RWPE2 (cell line): ENCODE results near the gene MRPS31.
"Not testable (repeated sequence)": the region's sequence is repeated elsewhere in the genome, so short reads cannot be mapped to it uniquely, and the experiment has no call there.

ENCODE experiments used
- ATAC-seq: fragments of 200-7000 bp; cut with Tn5 transposase; 3 replicates; pipeline ENCODE4 v1.9.1; 2021; ENCODE audit warnings: low read depth
- DNase-seq: peaks from one replicate; pipeline ENCODE4 v3.0.0-alpha.2; 2020; ENCODE audit warnings: low spot score
- H3K27ac ChIP-seq: fragments of 450-650 bp; 2 replicates; pipeline ENCODE4 v1.5.1; 2017; ENCODE audit warnings: mild to moderate bottlenecking; ENCODE audit not compliant: poor library complexity, severe bottlenecking
- H3K27me3 ChIP-seq: fragments of 250-450 bp; sonication (Bioruptor Pico); 2 replicates; pipeline ENCODE4 v1.5.1; 2021; ENCODE audit warnings: mild to moderate bottlenecking, moderate library complexity; ENCODE audit not compliant: insufficient read depth, poor library complexity, severe bottlenecking
- H3K36me3 ChIP-seq: fragments of 250-450 bp; sonication (Bioruptor Pico); 2 replicates; pipeline ENCODE4 v1.5.1; 2020; ENCODE audit warnings: low read depth, mild to moderate bottlenecking, moderate library complexity
- H3K4me1 ChIP-seq: fragments of 250-450 bp; sonication (Bioruptor Pico); 2 replicates; pipeline ENCODE4 v1.5.1; 2021; ENCODE audit warnings: mild to moderate bottlenecking, moderate library complexity; ENCODE audit not compliant: insufficient read depth, poor library complexity, severe bottlenecking
- H3K4me3 ChIP-seq: fragments of 250-450 bp; sonication (Bioruptor Pico); 2 replicates; pipeline ENCODE4 v1.5.1; 2021; ENCODE audit warnings: mild to moderate bottlenecking, moderate library complexity; ENCODE audit not compliant: severe bottlenecking
- H3K9me3 ChIP-seq: fragments of 250-450 bp; sonication (Bioruptor Pico); 2 replicates; pipeline ENCODE4 v1.5.1; 2021; ENCODE audit warnings: mild to moderate bottlenecking, moderate library complexity; ENCODE audit not compliant: severe bottlenecking
- TF ChIP-seq, protein P1 (sequence below): fragments of 450-650 bp; IDR thresholded peaks from one replicate; pipeline ENCODE4 v1.5.1; 2017; ENCODE audit warnings: mild to moderate bottlenecking, moderate library complexity; ENCODE audit not compliant: poor library complexity, severe bottlenecking

Gene MRPS31

DNA sequence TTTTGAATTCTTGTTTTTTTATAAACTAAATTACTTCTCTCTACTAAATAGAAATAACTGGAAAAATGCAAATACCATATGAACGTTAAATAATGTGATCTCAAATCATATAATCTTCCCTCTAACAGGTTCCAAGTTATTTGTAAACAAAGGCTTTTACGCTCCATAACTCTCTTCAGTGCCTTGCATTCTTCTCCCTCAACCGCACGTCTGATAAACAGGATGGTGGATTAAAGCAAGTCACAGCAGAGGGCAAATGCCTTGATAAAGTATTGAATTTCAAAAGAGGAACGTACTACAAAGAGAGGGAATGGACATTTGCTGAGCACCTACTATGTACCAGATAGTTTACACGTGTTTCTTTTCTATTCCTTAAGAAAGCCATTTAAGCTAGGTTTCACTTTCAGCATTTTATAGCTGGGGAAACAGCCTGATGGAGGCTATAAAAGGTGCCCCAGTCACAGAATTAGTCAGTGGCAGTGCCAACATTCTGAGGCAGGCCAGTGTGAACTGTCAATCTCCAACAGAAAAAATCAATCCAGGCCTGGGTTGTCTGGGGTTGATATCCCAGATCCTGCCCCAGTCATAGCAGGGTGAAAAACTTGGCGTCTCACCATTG, 15.8 kb downstream of the MRPS31 start:
- H3K4me3 ChIP-seq = no peak overlapping the region
- DNase-seq (no peak), ATAC-seq (no peak)
- peaks cover 42% of the 10 kb centered on the region for H3K36me3 ChIP-seq
- H3K9me3 ChIP-seq = no peaks in the 10 kb centered on the region
- H3K27me3 ChIP-seq = no peaks in the 10 kb centered on the region
- H3K4me1 ChIP-seq = no peaks in the 10 kb centered on the region
- TF ChIP-seq, protein P1, sequence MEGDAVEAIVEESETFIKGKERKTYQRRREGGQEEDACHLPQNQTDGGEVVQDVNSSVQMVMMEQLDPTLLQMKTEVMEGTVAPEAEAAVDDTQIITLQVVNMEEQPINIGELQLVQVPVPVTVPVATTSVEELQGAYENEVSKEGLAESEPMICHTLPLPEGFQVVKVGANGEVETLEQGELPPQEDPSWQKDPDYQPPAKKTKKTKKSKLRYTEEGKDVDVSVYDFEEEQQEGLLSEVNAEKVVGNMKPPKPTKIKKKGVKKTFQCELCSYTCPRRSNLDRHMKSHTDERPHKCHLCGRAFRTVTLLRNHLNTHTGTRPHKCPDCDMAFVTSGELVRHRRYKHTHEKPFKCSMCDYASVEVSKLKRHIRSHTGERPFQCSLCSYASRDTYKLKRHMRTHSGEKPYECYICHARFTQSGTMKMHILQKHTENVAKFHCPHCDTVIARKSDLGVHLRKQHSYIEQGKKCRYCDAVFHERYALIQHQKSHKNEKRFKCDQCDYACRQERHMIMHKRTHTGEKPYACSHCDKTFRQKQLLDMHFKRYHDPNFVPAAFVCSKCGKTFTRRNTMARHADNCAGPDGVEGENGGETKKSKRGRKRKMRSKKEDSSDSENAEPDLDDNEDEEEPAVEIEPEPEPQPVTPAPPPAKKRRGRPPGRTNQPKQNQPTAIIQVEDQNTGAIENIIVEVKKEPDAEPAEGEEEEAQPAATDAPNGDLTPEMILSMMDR = no peak
- no peak overlapping the region for H3K27ac ChIP-seq

DNA sequence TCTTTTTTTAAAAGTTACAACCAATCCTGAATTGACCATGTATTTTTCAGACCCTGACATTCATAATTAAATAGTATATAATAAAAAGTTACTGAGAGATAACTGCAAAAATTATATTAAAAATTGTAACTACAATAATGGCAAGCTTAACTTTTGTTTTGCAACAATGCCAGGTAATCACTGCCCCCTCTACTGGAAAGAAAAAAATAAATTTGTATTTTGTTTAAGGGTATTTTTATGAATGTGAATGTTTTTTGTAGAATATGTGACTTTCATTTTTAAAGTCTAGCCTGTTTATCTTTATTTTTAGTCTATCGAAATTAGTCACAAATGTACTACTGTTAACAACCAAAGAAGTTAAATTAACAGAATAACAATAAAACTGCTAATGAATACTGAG, 21.7 kb downstream of the MRPS31 start:
- TF ChIP-seq, protein P1 = peak; percentile 42
- H3K4me3 ChIP-seq = no peak overlapping the region
- H3K27me3 ChIP-seq = no peaks in the 10 kb centered on the region
- no peaks in the 10 kb centered on the region for H3K4me1 ChIP-seq
- H3K36me3 ChIP-seq = peaks cover 52% of the 10 kb centered on the region
- DNase-seq (no peak), ATAC-seq (no peak)
- H3K27ac ChIP-seq = no peak overlapping the region
- no peaks in the 10 kb centered on the region for H3K9me3 ChIP-seq

DNA sequence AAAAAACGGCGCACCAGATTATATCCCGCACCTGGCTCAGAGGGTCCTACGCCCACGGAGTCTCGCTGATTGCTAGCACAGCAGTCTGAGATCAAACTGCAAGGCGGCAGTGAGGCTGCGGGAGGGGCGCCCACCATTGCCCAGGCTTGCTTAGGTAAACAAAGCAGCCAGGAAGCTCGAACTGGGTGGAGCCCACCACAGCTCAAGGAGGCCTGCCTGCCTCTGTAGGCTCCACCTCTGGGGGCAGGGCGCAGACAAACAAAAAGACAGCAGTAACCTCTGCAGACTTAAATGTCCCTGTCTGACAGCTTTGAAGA, 35.8 kb downstream of the MRPS31 start:
- peak overlapping the region; percentile 25 for H3K4me3 ChIP-seq

DNA sequence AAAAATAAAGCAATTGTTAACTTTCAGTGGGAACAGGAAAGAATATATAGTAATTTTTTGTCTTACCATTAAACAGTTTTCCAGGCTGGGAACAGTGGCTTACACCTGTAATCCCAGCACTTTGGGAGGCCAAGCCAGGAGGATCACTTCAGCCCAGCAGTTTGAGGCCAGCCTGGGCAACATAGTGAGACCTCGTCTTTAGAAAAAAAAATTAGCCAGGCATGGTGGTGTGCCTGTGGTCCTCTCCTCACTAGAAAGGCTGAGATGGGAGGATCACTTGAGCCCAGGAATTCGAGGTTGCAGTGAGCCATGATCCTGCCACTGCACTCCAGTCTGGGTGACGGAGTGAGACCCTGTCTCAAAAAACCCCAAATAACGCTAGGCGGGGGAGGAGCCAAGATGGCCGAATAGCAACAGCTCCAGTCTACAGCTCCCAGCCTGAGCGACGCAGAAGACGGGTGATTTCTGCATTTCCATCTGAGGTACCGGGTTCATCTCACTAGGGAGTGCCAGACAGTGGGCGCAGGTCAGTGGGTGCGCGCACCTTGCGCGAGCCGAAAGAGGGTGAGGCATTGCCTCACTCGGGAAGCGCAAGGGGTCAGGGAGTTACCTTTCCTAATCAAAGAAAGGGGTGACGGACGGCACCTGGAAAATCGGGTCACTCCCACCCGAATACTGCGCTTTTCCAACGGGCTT, 36.3 kb downstream of the MRPS31 start:
- not testable (repeated sequence) for H3K36me3 ChIP-seq, H3K9me3 ChIP-seq, H3K27me3 ChIP-seq, H3K4me1 ChIP-seq, DNase-seq
- Histone ChIP-seq H3K4me3 (peak overlapping the region; percentile 25), H3K27ac (peak overlapping the region; percentile 72)
- ATAC-seq = peak; percentile 25; the same call in 1 of the 3 replicates

More for the DNA sequence above, 35.8 kb downstream of the MRPS31 start:
- not testable (repeated sequence) for H3K27me3 ChIP-seq, ATAC-seq, H3K36me3 ChIP-seq, H3K9me3 ChIP-seq, H3K4me1 ChIP-seq, DNase-seq
- H3K27ac ChIP-seq = peak overlapping the region; percentile 72

DNA sequence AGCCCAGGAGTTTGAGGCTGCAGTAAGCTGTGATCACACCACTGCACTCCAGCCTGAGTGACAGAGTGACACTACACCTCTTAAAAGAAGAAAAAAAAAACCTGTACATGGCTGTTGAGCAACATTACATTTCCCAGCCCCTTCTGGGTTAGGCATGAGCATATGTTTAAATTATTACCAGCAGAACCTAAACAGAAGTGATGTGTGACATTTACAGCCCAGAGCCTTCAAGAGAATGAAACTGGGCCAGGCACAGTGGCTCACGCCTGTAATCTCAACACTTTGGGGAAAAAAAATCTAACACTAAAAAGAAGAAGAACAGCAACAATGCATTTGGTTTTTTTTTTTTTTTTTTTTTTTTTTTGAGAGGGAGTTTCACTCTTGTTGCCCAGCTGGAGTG, 38.3 kb downstream of the MRPS31 start:
- Histone ChIP-seq H3K27ac (no peak overlapping the region), H3K4me1 (no peaks in the 10 kb centered on the region), H3K36me3 (peaks cover 10% of the 10 kb centered on the region), H3K9me3 (no peaks in the 10 kb centered on the region), H3K27me3 (no peaks in the 10 kb centered on the region), H3K4me3 (no peak overlapping the region)
- DNase-seq = no peak
- TF ChIP-seq, protein P1 = no peak
- no peak for ATAC-seq

DNA sequence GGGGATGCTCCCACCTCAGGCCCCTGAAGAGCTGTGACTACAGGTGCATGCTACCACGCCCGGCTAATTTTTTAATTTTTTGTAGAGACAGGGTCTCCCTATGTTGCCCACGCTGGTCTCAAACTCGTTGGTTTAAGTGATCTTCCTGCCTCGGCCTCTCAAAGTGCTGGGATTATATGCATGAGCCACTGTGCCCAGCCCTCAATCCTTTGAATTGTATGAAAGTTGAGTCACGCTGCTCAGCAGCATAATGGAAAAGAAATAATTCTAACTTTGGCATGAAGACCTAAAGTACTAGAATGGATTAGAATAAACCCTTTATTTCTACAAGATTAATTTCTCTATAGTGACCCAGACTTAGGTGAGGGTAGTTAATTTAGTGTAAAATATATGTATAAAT, 42.4 kb downstream of the MRPS31 start:
- Histone ChIP-seq H3K4me1 (no peaks in the 10 kb centered on the region), H3K36me3 (peaks cover 10% of the 10 kb centered on the region), H3K9me3 (no peaks in the 10 kb centered on the region), H3K27ac (no peak overlapping the region), H3K4me3 (no peak overlapping the region), H3K27me3 (no peaks in the 10 kb centered on the region)
- DNase-seq = no peak
- TF ChIP-seq, protein P1 = no peak
- ATAC-seq = no peak

DNA sequence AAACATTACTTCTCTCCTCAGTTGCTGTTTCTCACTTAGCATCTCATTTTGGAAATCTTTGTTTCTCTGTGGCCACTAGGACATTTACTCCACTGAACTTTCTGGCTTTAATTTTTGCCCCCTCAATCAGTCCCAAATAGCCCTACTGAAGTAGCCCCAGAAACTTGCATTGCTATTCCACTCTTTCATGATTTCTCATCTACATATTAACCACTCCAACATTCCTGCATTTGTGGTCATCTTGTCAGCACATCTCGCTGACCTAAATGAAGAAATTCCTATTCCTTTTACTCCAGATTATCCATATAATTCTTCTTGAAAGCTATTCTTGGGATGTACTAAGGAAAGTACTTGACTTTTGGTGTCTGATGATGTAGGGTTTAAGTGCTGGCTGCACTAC, 56.6 kb downstream of the MRPS31 start:
- H3K4me1 ChIP-seq, H3K27me3 ChIP-seq, H3K4me3 ChIP-seq, DNase-seq, H3K27ac ChIP-seq, ATAC-seq, H3K9me3 ChIP-seq, H3K36me3 ChIP-seq: not testable (repeated sequence)
